Ecto neural progenitor cell (in vitro differentiated cells): Measurements from ENCODE around the gene PDK2.

Experiments used
- DNase-seq: peaks from one replicate; pipeline ENCODE4 v3.0.0-alpha.2; 2018; ENCODE audit warnings: low spot score

PDK2 gene

DNA sequence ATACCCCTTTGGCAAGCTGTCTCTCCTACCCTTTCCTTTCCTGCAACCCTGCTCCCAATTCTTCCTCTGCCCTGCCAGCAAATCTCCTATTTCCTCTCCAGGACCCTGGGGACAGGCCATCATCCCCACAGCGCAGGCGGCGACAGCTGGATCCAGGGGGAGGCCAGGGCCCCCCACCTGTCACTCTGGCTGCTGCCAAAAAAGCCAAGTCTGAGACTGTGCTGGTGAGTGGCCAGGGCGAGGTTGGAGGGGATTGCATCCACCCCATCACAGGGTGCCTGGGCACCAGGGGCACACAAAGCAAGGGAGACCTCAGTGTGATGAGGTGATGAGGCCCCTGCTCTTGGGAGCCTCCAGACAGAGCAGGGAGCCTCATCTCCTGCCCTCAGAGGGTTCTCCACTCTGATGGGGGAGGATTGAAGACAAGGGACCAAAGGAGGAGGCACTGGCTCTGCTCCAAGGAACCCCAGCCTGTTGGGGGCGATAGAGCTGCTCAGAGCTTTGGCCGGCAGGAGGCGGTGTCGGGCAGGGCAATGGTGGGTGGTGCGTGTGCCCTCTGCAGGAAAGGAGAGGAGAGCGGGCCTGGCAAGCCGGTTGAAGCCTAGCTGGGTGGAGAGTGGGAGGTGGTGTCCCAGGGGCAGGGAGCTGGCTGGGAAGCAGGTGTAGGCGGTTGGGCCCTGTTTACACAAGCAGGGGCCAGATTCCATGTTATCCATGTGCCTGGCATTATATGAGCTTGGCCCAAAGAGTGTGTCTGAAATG is 15.6 kb upstream of the PDK2 start:
- no peak for DNase-seq

DNA sequence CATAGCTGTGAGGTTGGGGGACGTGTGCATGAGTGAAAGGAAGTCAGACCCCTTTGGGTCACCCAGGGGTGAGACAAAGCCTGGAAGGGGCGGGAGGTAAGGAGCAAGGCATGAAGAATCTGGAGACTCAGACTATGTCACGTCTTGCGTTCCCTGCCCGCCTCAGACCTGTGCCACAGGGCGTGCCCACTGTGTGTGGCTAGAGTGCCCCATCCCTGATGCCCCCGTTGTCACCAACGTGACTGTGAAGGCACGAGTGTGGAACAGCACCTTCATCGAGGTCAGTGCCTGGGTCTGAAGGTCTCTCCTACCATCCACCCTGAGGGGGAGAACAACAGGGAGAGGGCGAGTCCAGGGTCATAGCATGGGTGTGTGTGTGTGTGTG is 15.1 kb upstream of the PDK2 start:
- DNase-seq, result no peak

DNA sequence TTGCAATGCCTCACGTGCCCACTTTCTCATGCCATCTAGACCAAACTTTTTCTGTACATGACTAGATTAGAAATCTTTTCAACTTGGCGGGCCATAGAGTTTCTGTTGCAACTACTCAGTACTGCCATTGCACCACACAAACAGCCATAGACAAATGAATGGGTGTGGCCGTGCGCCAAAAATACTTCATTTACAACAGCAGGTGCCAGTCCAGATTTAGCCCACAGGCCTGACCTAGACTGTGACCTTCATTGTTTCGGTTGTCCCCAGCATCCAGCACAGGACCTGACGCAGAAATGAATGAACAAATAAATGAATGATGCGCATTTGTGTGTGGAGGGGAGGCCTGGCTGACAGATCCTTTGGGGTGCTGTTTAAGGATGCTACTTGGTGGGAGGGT is 14.3 kb upstream of the PDK2 start:
- DNase-seq, result no peak

DNA sequence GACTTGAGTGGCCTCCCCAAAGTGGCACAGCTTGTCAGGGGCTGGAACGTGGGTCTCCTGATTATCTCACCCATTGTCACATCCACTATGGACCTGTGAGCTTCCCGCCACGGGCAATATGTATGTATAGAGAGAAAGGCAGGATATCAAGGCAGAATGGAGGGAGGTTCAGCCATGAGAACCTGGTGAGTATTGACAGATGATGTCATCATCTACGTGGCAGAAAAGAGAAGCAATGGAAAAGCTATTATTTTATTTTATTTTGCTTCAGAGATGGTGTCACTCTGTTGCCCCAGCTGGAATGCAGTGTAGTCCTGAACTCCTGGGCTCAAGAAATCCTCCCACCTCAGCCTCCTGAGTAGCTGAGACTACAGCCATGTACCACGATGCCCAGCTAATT is 13.4 kb upstream of the PDK2 start:
- DNase-seq, result no peak

GRCh38 chr17:50087246-50087911 is 7.8 kb upstream of the PDK2 start:
- DNase-seq, result peak; percentile 92

- DNase-seq, result no peak
These were observed 7.2 kb upstream of the PDK2 start for GRCh38 chr17:50087912-50088405.

- no peak for DNase-seq
These were observed 6.0 kb upstream of the PDK2 start for GRCh38 chr17:50088952-50089825.

DNA sequence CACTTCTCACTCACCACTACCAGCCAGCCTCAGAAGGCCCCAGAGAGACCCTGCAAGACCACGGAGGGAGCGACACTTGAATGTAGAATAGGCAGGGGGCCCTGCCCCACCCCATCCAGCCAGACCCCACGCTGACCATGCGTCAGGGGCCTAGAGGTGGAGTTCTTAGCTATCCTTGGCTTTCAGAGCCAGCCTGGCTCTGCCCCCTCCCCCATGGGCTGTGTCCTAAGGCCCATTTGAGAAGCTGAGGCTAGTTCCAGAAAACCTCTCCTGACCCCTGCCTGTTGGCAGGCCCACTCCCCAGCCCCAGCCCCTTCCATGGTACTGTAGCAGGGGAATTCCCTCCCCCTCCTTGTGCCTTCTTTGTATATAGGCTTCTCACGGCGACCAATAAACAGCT is 5.1 kb upstream of the PDK2 start:
- no peak for DNase-seq

DNA sequence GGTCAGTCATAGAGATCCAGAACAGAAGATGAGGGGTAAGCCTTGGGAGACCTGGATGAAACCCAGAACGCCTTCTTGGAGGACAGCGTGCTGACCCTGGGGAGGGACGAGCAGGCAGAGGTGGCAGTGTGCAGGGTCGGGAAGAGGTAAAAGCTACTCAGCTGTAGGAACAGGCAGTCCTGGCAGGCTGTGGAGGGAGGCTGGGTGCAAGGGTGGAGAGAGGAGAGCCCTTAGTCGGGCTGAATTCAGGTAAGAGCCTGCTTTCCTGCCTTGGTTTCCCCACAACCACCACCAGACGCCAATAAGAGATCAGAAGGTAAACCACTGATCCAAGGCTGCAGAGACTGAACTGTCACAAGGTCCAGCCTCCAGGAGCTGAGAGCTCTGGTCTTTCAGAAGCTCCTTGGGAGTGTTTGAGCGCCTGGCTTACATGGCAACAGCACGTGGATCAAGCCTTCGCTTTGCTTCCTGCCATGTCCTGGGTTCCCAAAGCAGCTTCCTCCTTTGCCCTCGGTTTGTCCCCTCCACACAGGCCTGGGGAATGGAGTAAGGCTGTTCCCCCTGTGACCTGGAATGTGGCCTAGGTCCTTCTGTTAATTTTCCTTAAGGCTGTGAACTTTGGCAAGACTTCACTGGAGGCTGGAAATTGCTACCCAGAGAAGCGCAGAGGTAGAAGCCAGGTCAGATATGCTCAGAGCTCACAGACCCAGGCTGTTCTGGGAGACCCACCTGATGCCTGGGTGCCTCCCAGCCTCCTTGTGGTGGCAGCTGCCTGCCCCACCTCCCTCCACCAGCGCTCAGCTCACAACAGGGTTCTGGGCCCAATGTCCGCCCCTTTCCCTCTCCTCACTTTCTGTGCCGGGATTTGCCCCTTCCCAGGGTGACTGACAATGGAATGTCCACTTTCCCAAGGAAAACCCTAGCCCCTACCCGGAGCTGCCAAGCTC is 3.9 kb upstream of the PDK2 start:
- no peak for DNase-seq

DNA sequence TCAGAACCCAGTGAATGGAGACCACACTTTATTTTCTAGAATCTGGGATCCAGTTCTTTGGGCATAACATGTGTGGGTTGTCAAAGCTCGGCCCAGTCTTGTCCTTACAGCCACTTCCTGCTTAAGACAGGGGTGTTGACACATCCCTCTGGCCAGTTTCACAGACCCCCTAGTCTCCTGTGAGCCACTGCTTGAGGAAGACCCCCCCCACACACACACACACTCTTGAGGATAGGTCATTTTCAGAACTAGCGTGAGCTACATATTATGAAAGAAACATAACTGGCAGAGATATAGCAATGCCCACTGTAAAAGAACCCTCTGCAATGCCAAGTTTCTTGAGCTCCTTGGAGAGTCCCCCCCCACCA is 3.2 kb upstream of the PDK2 start:
- no peak for DNase-seq

DNA sequence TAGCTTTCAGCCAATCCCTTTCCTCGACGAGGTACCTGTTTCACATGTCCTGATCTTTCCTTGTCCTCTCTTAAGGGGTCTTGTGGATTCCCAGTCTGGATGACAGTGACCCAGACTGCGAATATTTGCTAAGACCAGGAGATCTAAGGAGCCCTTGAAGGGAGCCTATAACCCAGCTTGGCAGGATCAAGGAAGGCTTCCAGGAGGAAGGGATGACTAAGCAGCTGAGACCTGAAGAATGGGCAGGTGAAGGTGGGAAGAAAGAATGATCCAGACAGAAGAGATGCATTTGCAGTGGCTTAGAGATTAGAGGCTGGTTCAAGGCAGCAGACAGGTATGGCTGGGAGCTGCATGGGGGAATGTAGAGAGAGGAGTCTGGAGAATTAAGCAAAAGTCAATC is 1.9 kb upstream of the PDK2 start:
- no peak for DNase-seq

- no peak for DNase-seq
These were observed 1.3 kb upstream of the PDK2 start for GRCh38 chr17:50093807-50094206.

- DNase-seq, result peak; percentile 97
These were observed 853 bp upstream of the PDK2 start for GRCh38 chr17:50094243-50094752.

GRCh38 chr17:50095626-50096037 is 481 bp downstream of the PDK2 start:
- DNase-seq, result no peak

GRCh38 chr17:50096092-50096491 is 941 bp downstream of the PDK2 start:
- no peak for DNase-seq

GRCh38 chr17:50096758-50097157 is 1.6 kb downstream of the PDK2 start:
- DNase-seq, result no peak

DNA sequence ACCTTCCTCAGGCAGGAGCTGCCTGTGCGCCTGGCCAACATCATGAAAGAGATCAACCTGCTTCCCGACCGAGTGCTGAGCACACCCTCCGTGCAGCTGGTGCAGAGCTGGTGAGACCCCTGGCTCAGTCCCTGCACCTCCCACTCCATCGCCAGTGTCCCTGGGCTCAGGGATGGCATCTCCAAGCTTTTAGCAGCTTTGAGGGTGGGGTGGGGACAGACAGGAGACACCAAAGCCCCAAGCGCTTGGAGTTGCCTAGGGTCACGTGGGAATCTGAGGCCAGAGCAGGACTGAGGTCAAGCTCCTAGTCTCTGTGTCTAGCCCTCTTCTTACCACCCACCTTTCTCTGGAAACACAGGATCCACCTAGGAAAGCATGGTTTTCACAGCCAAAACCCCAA is 2.3 kb downstream of the PDK2 start:
- DNase-seq, result no peak

DNA sequence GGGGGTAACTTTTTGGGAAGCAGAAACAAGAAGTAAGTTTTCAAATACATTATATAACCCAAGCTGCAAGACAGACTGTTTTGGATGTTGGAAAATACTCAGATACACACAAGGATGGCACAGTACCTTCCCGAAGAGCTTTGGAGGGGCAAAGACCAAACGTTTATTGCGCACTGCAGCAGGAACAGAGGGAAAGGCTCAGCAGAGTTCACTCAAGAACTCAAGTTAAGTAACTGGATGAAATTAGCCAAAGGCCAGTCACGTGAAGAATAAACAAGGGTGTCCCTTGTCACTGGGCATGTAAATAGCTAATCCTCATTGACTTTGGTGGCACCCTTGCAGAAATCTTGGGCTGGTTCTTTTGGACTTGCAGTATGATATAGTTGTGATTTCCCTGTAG is 2.8 kb downstream of the PDK2 start:
- no peak for DNase-seq

DNA sequence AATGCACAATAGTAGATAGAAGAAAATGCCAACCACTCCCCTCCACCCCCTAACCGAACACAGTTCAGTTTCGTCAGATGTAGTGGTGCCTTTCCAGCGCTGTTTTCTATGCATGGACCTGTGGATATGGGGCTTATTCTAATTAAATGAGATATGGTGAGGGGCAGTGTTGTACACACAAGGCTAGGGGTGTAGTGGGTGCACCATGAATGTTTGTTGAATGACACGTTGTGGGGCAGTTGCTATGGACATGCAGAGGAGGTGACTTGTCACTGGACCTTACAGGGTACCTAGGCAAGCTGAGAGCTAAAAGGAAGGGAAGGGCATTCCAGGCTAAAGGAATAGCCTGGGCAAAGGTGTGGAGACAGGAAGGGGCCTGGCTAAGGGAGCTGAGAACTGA is 3.4 kb downstream of the PDK2 start:
- no peak for DNase-seq

DNA sequence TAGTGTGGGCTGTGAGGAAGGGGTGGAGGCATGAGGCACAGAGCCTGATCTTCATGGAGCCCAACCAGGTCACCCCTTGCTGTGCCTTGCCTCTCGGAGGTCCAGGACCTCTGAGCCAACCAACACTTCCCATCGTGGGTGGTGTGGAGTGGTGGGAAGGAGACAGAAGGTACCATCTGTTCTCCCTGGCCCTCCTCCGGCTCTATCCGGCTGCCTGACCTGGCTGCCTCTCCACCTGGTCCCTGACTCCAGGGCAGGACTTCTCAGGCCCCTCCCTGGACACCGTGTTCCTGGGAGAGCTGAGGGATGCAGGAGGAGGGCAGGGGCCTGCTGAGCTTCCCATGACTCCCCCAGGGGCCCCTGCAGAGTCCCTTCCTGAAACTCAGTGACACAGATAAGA is 3.9 kb downstream of the PDK2 start:
- DNase-seq, result no peak

GRCh38 chr17:50100480-50100883 is 5.3 kb downstream of the PDK2 start:
- DNase-seq, result no peak
